Peyer's patch (tissue), 4 donors: ENCODE measurements around the gene KAT7.

Experiments used
- CTCF ChIP-seq, 6 experiments: fragments of 450-650 bp in 4 of 6; fragments of 200-600 bp in 2 of 6; sonication (generic) in 1 of 6; IDR thresholded peaks; one replicate each; pipeline ENCODE4 v1.5.1; 2017 to 2019; ENCODE audit warnings: antibody characterized with exemption in 6 of 6, mild to moderate bottlenecking in 3 of 6, moderate library complexity in 1 of 6
- POLR2A ChIP-seq, 2 donors: fragments of 450-650 bp; IDR thresholded peaks; one replicate each; pipeline ENCODE4 v1.5.1; 2017; ENCODE audit warnings: antibody characterized with exemption in 2 of 2, mild to moderate bottlenecking in 2 of 2, moderate library complexity in 2 of 2

GRCh38 chr17:49784636-49785035 is 3.8 kb upstream of the KAT7 start:
- no peak for TF ChIP-seq CTCF (IDR thresholded peaks at IDR 0.05)
- no peak for TF ChIP-seq POLR2A (IDR thresholded peaks at IDR 0.05)
